ENCODE results near the gene CBR3.
A peak's percentile ranks its signal among the peaks of the same experiment; 100 is the strongest.

The CBR3 gene

GRCh38 chr21:36190736-36191135, 55.9 kb downstream of the CBR3 start:
- no peak for DNase-seq (ENCODE audit: low read depth)
- TF ChIP-seq CTCF (IDR thresholded peaks at IDR 0.05; ENCODE audit: insufficient read depth, low read depth, low read length, missing control alignments), result no peak
- H3K4me3 ChIP-seq (ENCODE audit: low read length), result no peak overlapping the region

- no peak overlapping the region for H3K4me3 ChIP-seq (ENCODE audit: low read length)
- peak; percentile 87 for DNase-seq (ENCODE audit: low read depth)
- no peak for TF ChIP-seq CTCF (IDR thresholded peaks at IDR 0.05; ENCODE audit: insufficient read depth, low read depth, low read length, missing control alignments)
These were observed 58.3 kb downstream of the CBR3 start for GRCh38 chr21:36193200-36193599.

GRCh38 chr21:36194024-36194423, 59.1 kb downstream of the CBR3 start:
- no peak overlapping the region for H3K4me3 ChIP-seq (ENCODE audit: low read length)
- TF ChIP-seq CTCF (IDR thresholded peaks at IDR 0.05; ENCODE audit: insufficient read depth, low read depth, low read length, missing control alignments), result no peak
- no peak for DNase-seq (ENCODE audit: low read depth)

- no peak overlapping the region for H3K4me3 ChIP-seq (ENCODE audit: low read length)
- no peak for TF ChIP-seq CTCF (IDR thresholded peaks at IDR 0.05; ENCODE audit: insufficient read depth, low read depth, low read length, missing control alignments)
- DNase-seq (ENCODE audit: low read depth), result no peak
These were observed 60.7 kb downstream of the CBR3 start for GRCh38 chr21:36195613-36196012.

Measured in epithelial cell of esophagus (primary cell).